GM12878 (cell line): ENCODE measurements around the gene EIF5A. TPM values are rescaled to one million over a fixed set of nuclear protein-coding genes. Genes with fewer than 3 reads are reported as not detected.

ENCODE experiments used
- ATAC-seq: fragments of 200-7000 bp; cut with Tn5 transposase; 3 replicates; pipeline ENCODE4 v1.9.1; 2020; ENCODE audit warnings: mild to moderate bottlenecking, moderate library complexity
- BruUV-seq: library from RNA; stranded (reverse); fragments of 400-500 nt; replicated peaks from 2 replicates; lab custom pipeline; 2021; lab: Mats Ljungman, UMichigan
- CTCF ChIA-PET: fragments of 300-600 bp; sonication (Branson Sonifier 250); formaldehyde crosslinking; extraction: SDS; loops from one replicate; lab custom pipeline; 2021; ENCODE audit warnings: inconsistent platforms; lab: Yijun Ruan, JAX
- POLR2A ChIA-PET: fragments of 350-600 bp; formaldehyde crosslinking; extraction: SDS; loops from one replicate; lab custom pipeline; 2021; ENCODE audit warnings: inconsistent platforms; lab: Charles Lee
- RAD21 ChIA-PET: fragments of 300-600 bp; sonication (Branson Sonifier 250); formaldehyde crosslinking; loops from one replicate; lab custom pipeline; 2023; ENCODE audit warnings: antibody characterized with exemption; ENCODE audit not compliant: unreplicated experiment; lab: Charles Lee
- SMC1A ChIA-PET: fragments of 300-600 bp; sonication (Branson Sonifier 250); formaldehyde crosslinking; loops from one replicate; lab custom pipeline; 2023; ENCODE audit not compliant: unreplicated experiment, uncharacterized antibody; lab: Charles Lee
- DNase-seq: peaks from one replicate; pipeline ENCODE4 v3.0.0-alpha.2; 2011; ENCODE audit warnings: low read depth, low spot score
- FAIRE-seq: peaks from 3 replicates; lab custom pipeline; 2011; peaks lifted over from hg19 to GRCh38; lab: Jason Lieb, UNC
- H2AFZ ChIP-seq: 2 replicates; pipeline ENCODE4 v1.6.0; 2011; ENCODE audit warnings: low read depth, low read length, control low read depth; ENCODE audit not compliant: control insufficient read depth
- H3K27ac ChIP-seq: 2 replicates; pipeline ENCODE4 v1.5.1; 2011; ENCODE audit warnings: control low read depth; ENCODE audit not compliant: control insufficient read depth, insufficient read depth
- H3K27me3 ChIP-seq, 2 experiments: replicated peaks in 1 of 2; 2 replicates each; pipeline versions ENCODE4 v1.6.0 to v1.6.1; 2011; ENCODE audit warnings: low read length in 1 of 2; ENCODE audit not compliant: control insufficient read depth in 2 of 2, insufficient read depth in 2 of 2
- H3K36me3 ChIP-seq, 2 experiments: 2 replicates each; pipeline ENCODE4 v1.5.1; 2011; ENCODE audit warnings: low read length in 1 of 2; ENCODE audit not compliant: control insufficient read depth in 2 of 2, insufficient read depth in 2 of 2
- H3K4me1 ChIP-seq: 2 replicates; pipeline ENCODE4 v1.6.1; 2011; ENCODE audit warnings: mild to moderate bottlenecking, low read length, moderate library complexity, mixed read lengths; ENCODE audit not compliant: control insufficient read depth, insufficient read depth
- H3K4me2 ChIP-seq: 2 replicates; pipeline ENCODE4 v1.6.0; 2011; ENCODE audit warnings: control low read depth; ENCODE audit not compliant: control insufficient read depth, insufficient read depth
- H3K4me3 ChIP-seq: fragments of 200-600 bp; sonication (generic); 2 replicates; pipeline ENCODE4 v1.5.1; 2016
- H3K79me2 ChIP-seq: 2 replicates; pipeline ENCODE4 v1.6.0; 2011; ENCODE audit warnings: low read length; ENCODE audit not compliant: control insufficient read depth, insufficient read depth
- H3K9ac ChIP-seq: 2 replicates; pipeline ENCODE4 v1.8.0; 2011; ENCODE audit warnings: low read length, control low read depth, mixed read lengths; ENCODE audit not compliant: control insufficient read depth, insufficient read depth
- H3K9me3 ChIP-seq: replicated peaks from 3 replicates; pipeline ENCODE4 v1.5.1; 2011; ENCODE audit warnings: mild to moderate bottlenecking, low read length; ENCODE audit not compliant: control insufficient read depth, insufficient read depth
- H4K20me1 ChIP-seq: 2 replicates; pipeline ENCODE4 v1.6.0; 2011; ENCODE audit not compliant: control insufficient read depth, insufficient read depth
- CREM ChIP-seq: IDR thresholded peaks from 2 replicates; pipeline ENCODE4 v1.6.1; 2014; ENCODE audit warnings: antibody characterized with exemption, low read depth
- EZH2 ChIP-seq: IDR thresholded peaks from 2 replicates; pipeline ENCODE4 v1.6.1; 2012; ENCODE audit warnings: low read depth, mild to moderate bottlenecking, control low read depth, inconsistent platforms, low read length, borderline replicate concordance; ENCODE audit not compliant: control insufficient read depth
- FOXK2 ChIP-seq: fragments of 450-650 bp; IDR thresholded peaks from 2 replicates; pipeline ENCODE4 v1.6.1; 2017; ENCODE audit warnings: mild to moderate bottlenecking, moderate library complexity
- FOXM1 ChIP-seq: IDR thresholded peaks from 2 replicates; pipeline ENCODE4 v1.6.1; 2012; ENCODE audit warnings: low read depth, mild to moderate bottlenecking, inconsistent platforms, low read length, moderate library complexity
- GABPA ChIP-seq: IDR thresholded peaks from 2 replicates; pipeline ENCODE4 v1.6.1; 2014; ENCODE audit warnings: antibody characterized with exemption, low read depth, mild to moderate bottlenecking, inconsistent platforms
- IKZF1 ChIP-seq: fragments of 450-650 bp; conservative IDR thresholded peaks from 2 replicates; pipeline ENCODE4 v1.6.1; 2017; ENCODE audit warnings: antibody characterized with exemption, mild to moderate bottlenecking
- JUND ChIP-seq: IDR thresholded peaks from 2 replicates; pipeline ENCODE4 v1.6.1; 2012; ENCODE audit warnings: low read depth, mild to moderate bottlenecking, low read length, improper control_type of control experiment, moderate library complexity
- KDM1A ChIP-seq: fragments of 200-600 bp; sonication (generic); IDR thresholded peaks from 2 replicates; pipeline ENCODE4 v1.6.1; 2016; ENCODE audit warnings: borderline replicate concordance
- LARP7 ChIP-seq: fragments of 450-650 bp; IDR thresholded peaks from 2 replicates; pipeline ENCODE4 v1.6.1; 2017; ENCODE audit warnings: mild to moderate bottlenecking
- MEF2B ChIP-seq: fragments of 450-650 bp; IDR thresholded peaks from 2 replicates; pipeline ENCODE4 v1.6.1; 2018; ENCODE audit warnings: mild to moderate bottlenecking, moderate library complexity; ENCODE audit not compliant: partially characterized antibody, poor library complexity, severe bottlenecking
- NR2C1 ChIP-seq: fragments of 450-650 bp; IDR thresholded peaks from 2 replicates; pipeline ENCODE4 v1.6.1; 2017; ENCODE audit warnings: antibody characterized with exemption, mild to moderate bottlenecking, moderate library complexity
- RCOR1 ChIP-seq: conservative IDR thresholded peaks from 2 replicates; pipeline ENCODE4 v1.6.1; 2012; ENCODE audit warnings: low read depth, low read length, improper control_type of control experiment
- SREBF1 ChIP-seq: IDR thresholded peaks from 2 replicates; pipeline ENCODE4 v1.6.1; 2012; ENCODE audit warnings: mild to moderate bottlenecking, low read length
- SRF ChIP-seq, 2 experiments: IDR thresholded peaks; 2 replicates each; pipeline ENCODE4 v1.6.1; 2011; ENCODE audit warnings: low read depth in 2 of 2, low read length in 2 of 2, mild to moderate bottlenecking in 1 of 2, moderate library complexity in 1 of 2
- STAT3 ChIP-seq: IDR thresholded peaks from 2 replicates; pipeline ENCODE4 v1.6.1; 2011; ENCODE audit warnings: low read depth, low read length, improper control_type of control experiment
- ZNF622 ChIP-seq: fragments of 450-650 bp; IDR thresholded peaks from 2 replicates; pipeline ENCODE4 v1.6.1; 2017; ENCODE audit warnings: mild to moderate bottlenecking, inconsistent platforms
- WGBS: methylation state at CpG from one replicate; pipeline ENCODE4 v1.1.6; 2016; ENCODE audit warnings: low lambda C conversion rate; ENCODE audit not compliant: insufficient replicate concordance, insufficient coverage; ENCODE audit errors: missing lambda C conversion rate; 5-methylcytosine and 5-hydroxymethylcytosine counted together
- in situ Hi-C: fragments of 300-500 bp; cut with MboI; formaldehyde crosslinking; loops from 9 replicates; pipeline ENCODE4 v1.14.3; 2018; ENCODE audit warnings: mixed read lengths
- intact Hi-C: fragments of 100-400 bp; cut with micrococcal nuclease; formaldehyde crosslinking; loops from one replicate; pipeline ENCODE4 v1.14.2; 2022; ENCODE audit not compliant: unreplicated experiment
- polyA plus RNA-seq, 11 experiments: library from polyadenylated mRNA; depleted of rRNA in 4 of 11; unstranded in 6 of 11; stranded (reverse) in 5 of 11; fragments of >200 nt; fragmentation: Nextera tagmentation in 4 of 11; fragmentation: Illumina TruSeq in 1 of 11; extraction: Ambion mirVana in 4 of 11; extraction: Trizol in 1 of 11; gene quantifications; 1 replicate in 1 of 11; 2 replicates in 10 of 11; pipeline versions ENCODE4 v1.2.1 to v1.2.3, GENCODE V29; 2011 to 2016; ENCODE audit warnings: inconsistent platforms in 2 of 11, missing spikeins in 2 of 11, low read depth in 1 of 11
- total RNA-seq, 4 experiments: library from RNA; depleted of rRNA in 3 of 4; stranded (reverse); fragments of >200 nt in 3 of 4; fragmentation: Illumina TruSeq in 1 of 4; extraction: Trizol in 1 of 4; gene quantifications; 2 replicates each; pipeline versions ENCODE4 v1.2.1 to v1.2.3, GENCODE V29; 2013 to 2021
- TF ChIP-seq, protein P1 (sequence below): fragments of 450-650 bp; IDR thresholded peaks from 2 replicates; pipeline ENCODE4 v1.6.1; 2017; ENCODE audit warnings: mild to moderate bottlenecking, moderate library complexity
- TF ChIP-seq, protein P2 (sequence below): IDR thresholded peaks from 2 replicates; pipeline ENCODE4 v1.6.1; 2012; ENCODE audit warnings: low read depth, low read length, improper control_type of control experiment
- TF ChIP-seq, protein P3 (sequence below): fragments of 450-650 bp; IDR thresholded peaks from 2 replicates; pipeline ENCODE4 v1.6.1; 2016; ENCODE audit warnings: mild to moderate bottlenecking

Gene EIF5A
- total and polyA plus RNA-seq, 10 of the 15 experiments (the other 5 are each of a cell fraction or from before 2014, with no cell fraction given) = 26.5 to 1,792 (median 944) TPM

DNA sequence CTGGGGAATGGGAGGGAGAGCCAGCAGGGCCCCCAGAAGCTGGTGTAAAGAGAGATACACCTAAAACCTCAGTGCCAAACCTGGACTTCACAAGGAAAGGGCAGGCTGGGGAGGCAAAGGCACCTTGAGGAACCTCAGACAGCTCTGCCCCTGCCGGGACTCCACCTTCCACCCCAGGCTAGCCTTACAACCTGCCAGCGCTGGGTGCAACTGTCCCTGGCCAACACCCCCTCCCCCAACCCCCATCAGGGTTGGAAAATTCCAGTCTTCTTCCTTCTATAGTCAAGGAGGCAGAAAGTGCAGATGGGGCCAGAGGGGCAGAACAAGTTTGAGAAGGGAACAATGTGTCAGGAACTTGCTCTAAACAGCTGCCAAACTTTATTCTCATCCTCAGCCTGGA is 15.2 kb upstream of the EIF5A start (continued):
- TF ChIP-seq, protein P1, sequence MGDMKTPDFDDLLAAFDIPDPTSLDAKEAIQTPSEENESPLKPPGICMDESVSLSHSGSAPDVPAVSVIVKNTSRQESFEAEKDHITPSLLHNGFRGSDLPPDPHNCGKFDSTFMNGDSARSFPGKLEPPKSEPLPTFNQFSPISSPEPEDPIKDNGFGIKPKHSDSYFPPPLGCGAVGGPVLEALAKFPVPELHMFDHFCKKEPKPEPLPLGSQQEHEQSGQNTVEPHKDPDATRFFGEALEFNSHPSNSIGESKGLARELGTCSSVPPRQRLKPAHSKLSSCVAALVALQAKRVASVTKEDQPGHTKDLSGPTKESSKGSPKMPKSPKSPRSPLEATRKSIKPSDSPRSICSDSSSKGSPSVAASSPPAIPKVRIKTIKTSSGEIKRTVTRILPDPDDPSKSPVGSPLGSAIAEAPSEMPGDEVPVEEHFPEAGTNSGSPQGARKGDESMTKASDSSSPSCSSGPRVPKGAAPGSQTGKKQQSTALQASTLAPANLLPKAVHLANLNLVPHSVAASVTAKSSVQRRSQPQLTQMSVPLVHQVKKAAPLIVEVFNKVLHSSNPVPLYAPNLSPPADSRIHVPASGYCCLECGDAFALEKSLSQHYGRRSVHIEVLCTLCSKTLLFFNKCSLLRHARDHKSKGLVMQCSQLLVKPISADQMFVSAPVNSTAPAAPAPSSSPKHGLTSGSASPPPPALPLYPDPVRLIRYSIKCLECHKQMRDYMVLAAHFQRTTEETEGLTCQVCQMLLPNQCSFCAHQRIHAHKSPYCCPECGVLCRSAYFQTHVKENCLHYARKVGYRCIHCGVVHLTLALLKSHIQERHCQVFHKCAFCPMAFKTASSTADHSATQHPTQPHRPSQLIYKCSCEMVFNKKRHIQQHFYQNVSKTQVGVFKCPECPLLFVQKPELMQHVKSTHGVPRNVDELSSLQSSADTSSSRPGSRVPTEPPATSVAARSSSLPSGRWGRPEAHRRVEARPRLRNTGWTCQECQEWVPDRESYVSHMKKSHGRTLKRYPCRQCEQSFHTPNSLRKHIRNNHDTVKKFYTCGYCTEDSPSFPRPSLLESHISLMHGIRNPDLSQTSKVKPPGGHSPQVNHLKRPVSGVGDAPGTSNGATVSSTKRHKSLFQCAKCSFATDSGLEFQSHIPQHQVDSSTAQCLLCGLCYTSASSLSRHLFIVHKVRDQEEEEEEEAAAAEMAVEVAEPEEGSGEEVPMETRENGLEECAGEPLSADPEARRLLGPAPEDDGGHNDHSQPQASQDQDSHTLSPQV = no peak
- TF ChIP-seq RCOR1 = no peak
- TF ChIP-seq, protein P2, sequence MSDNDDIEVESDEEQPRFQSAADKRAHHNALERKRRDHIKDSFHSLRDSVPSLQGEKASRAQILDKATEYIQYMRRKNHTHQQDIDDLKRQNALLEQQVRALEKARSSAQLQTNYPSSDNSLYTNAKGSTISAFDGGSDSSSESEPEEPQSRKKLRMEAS = no peak
- TF ChIP-seq, all 136 proteins: peak for 0

DNA sequence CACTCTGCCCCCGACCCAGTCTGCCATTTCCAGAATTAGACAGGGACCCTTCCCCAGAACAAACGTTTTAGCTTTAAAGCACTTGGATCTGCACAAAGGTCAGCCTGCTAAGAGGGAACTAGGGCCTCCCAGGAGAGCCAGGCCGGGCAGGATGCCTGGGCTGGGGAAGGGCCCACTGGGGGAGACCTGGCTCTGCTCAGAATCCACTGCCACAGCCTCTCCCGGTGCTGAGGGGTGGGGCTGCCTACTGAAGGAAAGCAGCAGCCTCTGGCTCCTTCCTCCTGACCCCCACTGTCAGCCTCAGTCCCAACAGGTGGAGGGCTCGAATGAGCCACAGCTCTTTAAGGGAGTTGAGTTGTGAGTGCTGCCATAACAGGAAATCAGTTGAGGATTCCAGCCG is 14.7 kb upstream of the EIF5A start:
- BruUV-seq = no TSS peak
- no peak overlapping the region for H2AFZ ChIP-seq
- no peak for ATAC-seq
- H3K79me2 ChIP-seq = no peaks in the 10 kb centered on the region
- ChIA-PET RAD21 (interaction anchor here (1.0 kb wide), 1 partner anchor 72 kb away, joined by 4 read pairs; no protein-coding TSS in a partner anchor), SMC1A (no interaction called here), POLR2A (no interaction called here), CTCF (interaction anchor here (1.6 to 2.6 kb wide), 3 partner anchors 13 to 247 kb away, joined by 5 to 8 read pairs (median 6); no protein-coding TSS in a partner anchor)
- H3K27me3 ChIP-seq = peaks cover 3 to 6% of the 10 kb centered on the region in 2 experiments
- FAIRE-seq = no peak
- H4K20me1 ChIP-seq = no peaks in the 10 kb centered on the region; the same call in 1 of the 2 replicates
- no peak overlapping the region for H3K9ac ChIP-seq
- H3K9me3 ChIP-seq = no peaks in the 10 kb centered on the region
- no peak overlapping the region for H3K4me3 ChIP-seq
- WGBS = 10% methylated on average over 6 of the region's 6 CpGs
- H3K4me2 ChIP-seq = no peak overlapping the region
- no peak overlapping the region for H3K27ac ChIP-seq
- in situ Hi-C loops (no loop called here), intact Hi-C loops (no loop called here)
- no peak for DNase-seq
- H3K4me1 ChIP-seq = peaks cover 3% of the 10 kb centered on the region
- no peaks in the 10 kb centered on the region for H3K36me3 ChIP-seq
- TF ChIP-seq, protein P3, sequence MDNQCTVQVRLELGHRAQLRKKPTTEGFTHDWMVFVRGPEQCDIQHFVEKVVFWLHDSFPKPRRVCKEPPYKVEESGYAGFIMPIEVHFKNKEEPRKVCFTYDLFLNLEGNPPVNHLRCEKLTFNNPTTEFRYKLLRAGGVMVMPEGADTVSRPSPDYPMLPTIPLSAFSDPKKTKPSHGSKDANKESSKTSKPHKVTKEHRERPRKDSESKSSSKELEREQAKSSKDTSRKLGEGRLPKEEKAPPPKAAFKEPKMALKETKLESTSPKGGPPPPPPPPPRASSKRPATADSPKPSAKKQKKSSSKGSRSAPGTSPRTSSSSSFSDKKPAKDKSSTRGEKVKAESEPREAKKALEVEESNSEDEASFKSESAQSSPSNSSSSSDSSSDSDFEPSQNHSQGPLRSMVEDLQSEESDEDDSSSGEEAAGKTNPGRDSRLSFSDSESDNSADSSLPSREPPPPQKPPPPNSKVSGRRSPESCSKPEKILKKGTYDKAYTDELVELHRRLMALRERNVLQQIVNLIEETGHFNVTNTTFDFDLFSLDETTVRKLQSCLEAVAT = no peak
- TF ChIP-seq FOXK2 (no peak), SRF (IDR thresholded peaks at IDR 0.05; ENCODE audit: low read depth in 2 of 2, low read length in 2 of 2) (no peak), JUND (no peak), EZH2 (no peak), LARP7 (no peak), SREBF1 (no peak), KDM1A (no peak), NR2C1 (no peak), ZNF622 (no peak), MEF2B (no peak), GABPA (no peak), CREM (no peak), FOXM1 (no peak), STAT3 (no peak), IKZF1 (no peak)
- TF ChIP-seq, protein P2 = no peak
